GM06990 (cell line): Measurements from ENCODE around the gene ZNF333.
"Not testable (repeated sequence)": the region's sequence is repeated elsewhere in the genome, so short reads cannot be mapped to it uniquely, and the experiment has no call there.

Experiments used
- DNase-seq: peaks from one replicate; pipeline ENCODE4 v3.0.0-alpha.2; 2011; ENCODE audit not compliant: insufficient read length; ENCODE audit errors: extremely low read depth
- H3K27me3 ChIP-seq: replicated peaks from 2 replicates; pipeline ENCODE4 v1.6.0; 2011; ENCODE audit warnings: low read length; ENCODE audit not compliant: control insufficient read depth, insufficient read depth
- H3K36me3 ChIP-seq: 2 replicates; pipeline ENCODE4 v1.5.1; 2011; ENCODE audit warnings: low read length; ENCODE audit not compliant: control insufficient read depth, insufficient read depth
- H3K4me3 ChIP-seq: replicated peaks from 2 replicates; pipeline ENCODE4 v1.5.1; 2011; ENCODE audit warnings: low read depth, mild to moderate bottlenecking, control low read depth, low read length
- CTCF ChIP-seq: IDR thresholded peaks from 2 replicates; pipeline ENCODE4 v1.5.1; 2011; ENCODE audit warnings: low read length, control low read depth, mild to moderate bottlenecking, inconsistent platforms; ENCODE audit not compliant: insufficient read depth, poor library complexity, severe bottlenecking

The ZNF333 gene

GRCh38 chr19:14770944-14771839 is 81.3 kb downstream of the ZNF333 start:
- no peaks in the 10 kb centered on the region; the same call in 1 of the 2 replicates for H3K27me3 ChIP-seq
- DNase-seq, result no peak
- no peak for TF ChIP-seq CTCF
- H3K4me3 ChIP-seq, result no peak overlapping the region
- H3K36me3 ChIP-seq, result no peaks in the 10 kb centered on the region

- Histone ChIP-seq H3K27me3 (no peaks in the 10 kb centered on the region; the same call in 1 of the 2 replicates), H3K36me3 (no peaks in the 10 kb centered on the region), H3K4me3 (no peak overlapping the region)
- DNase-seq, result no peak
- no peak for TF ChIP-seq CTCF
Measured at GRCh38 chr19:14772467-14772866, 82.6 kb downstream of the ZNF333 start.

DNA sequence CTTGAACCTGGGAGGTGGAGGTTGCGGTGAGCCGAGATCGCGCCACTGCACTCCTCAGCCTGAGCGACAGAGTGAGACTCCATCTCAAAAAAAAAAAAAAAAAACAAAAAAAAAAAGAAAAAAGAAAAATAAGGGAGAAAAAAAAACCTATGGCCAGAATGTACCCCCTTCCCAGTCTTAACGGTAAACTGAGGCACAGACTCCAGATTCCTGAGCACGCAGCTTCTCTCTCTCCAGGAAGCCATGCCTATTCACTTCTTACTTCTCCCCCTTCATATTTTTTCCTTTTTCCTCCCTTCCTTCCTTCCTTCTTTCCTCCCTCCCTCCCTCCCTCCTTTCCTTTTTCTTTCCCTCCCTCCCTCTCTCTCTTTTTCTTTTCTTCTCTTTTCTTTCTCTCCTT is 83.1 kb downstream of the ZNF333 start:
- DNase-seq, result no peak
- Histone ChIP-seq H3K27me3 (no peaks in the 10 kb centered on the region; the same call in 1 of the 2 replicates), H3K4me3 (no peak overlapping the region), H3K36me3 (no peaks in the 10 kb centered on the region)
- no peak for TF ChIP-seq CTCF

- not testable (repeated sequence) for DNase-seq, H3K27me3 ChIP-seq, H3K4me3 ChIP-seq, H3K36me3 ChIP-seq
Measured at GRCh38 chr19:14773722-14774121, 83.9 kb downstream of the ZNF333 start.

DNA sequence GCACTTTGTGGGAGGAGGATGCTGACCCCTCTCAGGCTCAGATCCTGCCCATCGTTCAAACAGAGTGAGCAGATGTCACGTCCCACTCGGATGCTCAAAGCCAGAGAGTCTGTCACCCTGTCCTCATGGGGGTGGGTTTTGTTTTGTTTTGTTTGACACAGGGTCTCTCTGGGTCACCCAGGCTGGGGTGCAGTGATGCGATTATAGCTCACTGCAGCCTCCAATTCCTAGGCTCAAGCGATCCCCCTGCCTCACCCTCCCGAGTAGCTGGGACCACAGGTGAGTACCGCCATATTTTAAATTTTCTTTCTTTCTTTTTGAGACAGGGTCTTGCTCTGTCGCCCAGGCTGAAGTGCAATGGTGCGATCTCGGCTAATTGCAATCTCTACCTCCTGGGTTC is 84.5 kb downstream of the ZNF333 start:
- Histone ChIP-seq H3K27me3 (no peaks in the 10 kb centered on the region; the same call in 1 of the 2 replicates), H3K4me3 (no peak overlapping the region), H3K36me3 (no peaks in the 10 kb centered on the region)
- DNase-seq, result no peak
- TF ChIP-seq CTCF, result no peak

GRCh38 chr19:14775326-14775725 is 85.5 kb downstream of the ZNF333 start:
- not testable (repeated sequence) for H3K36me3 ChIP-seq, H3K4me3 ChIP-seq, H3K27me3 ChIP-seq, DNase-seq
